HG02588 (cell line): Measurements from ENCODE around the gene XPR1.

Experiments
- ATAC-seq: cut with Tn5 transposase; IDR thresholded peaks from one replicate; pipeline ENCODE4 v1.9.1; 2021; ENCODE audit warnings: mild to moderate bottlenecking, moderate library complexity; ENCODE audit not compliant: unreplicated experiment

Gene XPR1

DNA sequence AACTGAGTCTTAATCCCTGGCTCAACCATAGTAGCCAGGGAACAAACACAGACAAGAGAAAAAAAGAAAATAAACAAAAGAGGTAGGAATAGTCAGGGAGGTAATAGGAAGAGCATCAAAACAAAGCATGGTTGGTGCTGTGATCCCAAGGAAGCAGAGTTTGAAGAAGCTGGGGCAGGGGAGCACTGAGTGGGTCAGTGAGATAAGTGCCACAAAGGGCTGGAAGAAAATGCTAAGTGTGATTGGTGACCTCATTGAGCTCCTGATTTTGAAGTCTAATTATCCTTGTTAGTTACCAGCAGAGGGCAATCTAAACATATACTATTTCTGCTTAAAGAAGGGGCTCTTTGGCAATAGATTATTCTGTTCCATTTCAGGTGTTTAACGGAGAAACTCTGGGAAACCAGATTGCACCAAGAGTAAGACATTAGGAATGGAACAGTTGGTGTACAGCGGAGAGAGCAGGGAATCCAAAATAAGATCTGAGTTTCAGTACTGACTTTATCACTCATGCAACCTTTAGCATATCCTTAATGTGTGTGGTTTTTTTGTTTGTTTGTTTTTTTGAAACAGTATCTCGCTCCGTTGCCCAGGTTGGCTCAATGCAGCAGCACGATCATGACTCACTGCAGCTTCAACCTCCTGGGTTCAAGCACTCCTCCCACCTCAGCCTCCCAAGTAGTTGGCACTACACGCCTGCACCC is 250.1 kb downstream of the XPR1 start:
- no peak for ATAC-seq

DNA sequence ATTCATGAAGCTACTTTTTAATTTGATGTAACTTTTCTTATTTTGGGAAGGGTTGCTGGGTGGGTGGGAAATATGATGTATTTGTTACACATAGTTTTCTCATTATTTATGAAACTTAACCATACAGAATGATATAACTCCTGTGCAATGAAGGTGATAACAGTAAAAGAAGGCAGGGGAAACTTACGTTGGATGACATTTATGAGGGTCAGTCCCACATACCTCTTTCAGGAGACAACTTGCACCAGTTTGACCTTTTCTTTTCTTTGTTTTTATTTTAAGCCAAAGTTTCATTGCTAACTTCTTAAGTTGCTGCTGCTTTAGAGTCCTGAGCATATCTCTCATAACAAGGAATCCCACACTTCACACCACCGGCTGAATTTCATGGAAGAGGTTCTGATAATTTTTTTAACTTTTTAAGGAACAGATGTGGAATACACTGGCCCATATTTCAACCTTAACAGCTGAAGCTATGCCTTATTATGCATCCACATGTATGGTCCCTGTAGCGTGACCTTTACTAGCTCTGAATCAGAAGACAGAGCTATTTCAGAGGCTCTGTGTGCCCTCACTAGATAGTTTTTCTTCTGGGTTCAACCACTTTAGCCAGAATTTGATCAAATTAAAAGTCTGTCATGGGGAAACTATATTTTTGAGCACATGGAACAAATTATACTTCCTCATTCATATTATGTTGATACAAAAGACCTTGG is 252.9 kb downstream of the XPR1 start:
- ATAC-seq = no peak

DNA sequence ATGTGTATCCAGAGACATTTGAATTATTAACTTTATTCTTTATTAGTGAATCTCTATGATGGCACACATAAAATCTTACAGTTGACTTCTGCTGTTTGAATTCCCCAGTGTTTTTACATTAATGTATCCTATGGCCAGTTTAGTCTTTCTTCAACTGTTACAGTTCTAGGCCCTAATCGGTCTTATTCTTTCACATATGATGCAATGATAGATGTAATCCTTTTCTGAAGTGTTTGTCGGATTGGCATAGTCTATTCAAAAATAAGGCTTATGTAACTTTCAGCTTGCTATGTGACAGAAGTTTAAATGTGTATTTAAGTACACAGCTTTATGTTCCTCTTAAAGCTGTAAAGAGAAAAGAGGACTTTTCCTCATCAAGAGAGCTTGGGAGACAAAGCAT is 254.5 kb downstream of the XPR1 start:
- ATAC-seq = no peak

DNA sequence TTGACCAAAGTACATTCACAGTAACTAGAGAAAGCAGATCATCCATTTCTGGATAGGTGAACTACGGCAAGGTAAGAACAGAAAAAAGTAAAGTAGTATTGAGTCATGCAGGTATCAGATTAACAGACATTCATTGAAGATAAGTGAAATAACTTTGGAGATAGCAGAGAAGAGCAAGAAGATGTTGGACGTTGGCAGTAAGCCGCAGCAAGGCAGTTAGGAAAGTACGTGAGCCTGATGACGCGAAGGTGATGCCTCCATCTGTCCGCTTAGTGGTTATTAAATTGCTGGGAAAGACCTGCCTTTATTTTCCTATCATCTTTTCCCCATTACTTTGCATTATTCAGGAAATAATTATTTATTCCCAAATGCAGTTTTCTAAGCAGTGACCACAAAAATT is 256.0 kb downstream of the XPR1 start:
- ATAC-seq = no peak

DNA sequence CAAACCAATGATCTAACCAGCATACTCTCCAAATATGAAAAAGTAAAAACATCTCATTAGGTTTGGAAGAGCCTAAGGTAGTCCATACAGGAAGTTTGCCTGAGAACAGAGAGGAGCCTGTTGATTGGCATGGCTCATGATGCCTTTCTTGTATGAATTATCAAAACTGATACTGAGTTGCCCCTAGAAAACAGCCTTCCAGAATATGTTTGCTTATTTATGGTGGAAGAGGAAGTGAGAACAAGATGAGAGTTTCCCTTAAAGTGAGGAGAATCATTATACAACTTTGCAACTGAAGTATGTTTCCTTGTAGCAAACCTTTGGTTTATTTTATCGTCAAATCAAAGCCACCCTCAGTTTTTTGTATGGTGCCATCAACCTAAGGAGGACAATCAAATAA is 257.0 kb downstream of the XPR1 start:
- peak; percentile 82 for ATAC-seq

DNA sequence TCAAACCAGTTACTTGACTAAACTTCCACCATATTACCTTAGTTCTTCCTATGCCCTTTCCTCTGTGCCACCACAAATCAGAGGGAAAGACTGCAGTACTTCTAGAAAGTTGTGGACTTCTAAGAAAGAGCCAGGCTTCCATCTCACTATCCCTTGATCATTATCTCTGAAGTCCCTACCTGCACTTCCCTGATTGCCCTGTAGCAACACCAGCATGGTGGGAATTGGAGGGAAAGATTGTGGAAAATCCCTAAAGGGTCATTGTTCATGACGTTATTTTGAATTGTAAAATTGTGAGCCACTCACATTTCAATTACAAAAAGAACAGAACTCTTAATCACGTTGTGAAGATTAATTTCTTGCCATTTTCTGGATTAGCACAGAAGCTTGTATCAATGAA is 257.5 kb downstream of the XPR1 start:
- ATAC-seq = peak; percentile 13

DNA sequence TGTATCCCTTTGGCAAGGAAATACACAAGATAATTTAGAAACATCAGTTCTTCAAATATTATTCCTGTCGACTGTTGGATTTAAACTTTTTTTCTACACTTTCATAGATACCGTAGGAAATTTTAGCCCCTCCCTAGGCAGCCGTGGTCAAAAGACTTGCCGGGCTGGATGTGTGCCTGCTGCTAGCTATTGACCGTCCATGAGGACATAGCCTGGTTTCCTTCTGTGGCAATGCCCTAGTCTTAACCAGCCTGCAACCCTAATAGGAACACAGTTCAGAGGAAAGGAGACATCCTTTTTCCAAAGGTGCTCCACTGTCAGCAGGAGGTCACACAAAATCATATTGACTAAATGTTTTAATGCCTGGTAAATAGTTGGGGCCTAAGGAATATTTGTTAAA is 260.4 kb downstream of the XPR1 start:
- ATAC-seq = no peak

DNA sequence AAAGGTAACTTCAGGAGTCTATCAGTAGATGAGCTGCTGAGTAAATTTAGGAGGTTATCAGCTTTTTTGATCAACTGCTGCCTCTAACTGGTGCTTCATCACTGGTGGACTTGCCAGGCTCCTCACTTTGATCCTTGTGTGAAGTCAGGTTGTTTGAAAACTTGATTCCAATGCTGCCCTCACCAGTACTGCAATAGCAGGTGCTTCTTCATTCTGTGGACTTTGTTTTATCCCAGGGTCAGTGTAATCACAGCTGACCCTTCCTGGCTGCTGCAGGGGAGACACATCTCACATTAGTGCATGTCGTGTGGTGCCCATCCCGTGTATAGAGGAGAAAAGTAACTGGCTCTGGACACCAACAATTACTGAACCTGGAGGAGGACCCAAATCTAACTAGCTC is 260.9 kb downstream of the XPR1 start:
- ATAC-seq = no peak

DNA sequence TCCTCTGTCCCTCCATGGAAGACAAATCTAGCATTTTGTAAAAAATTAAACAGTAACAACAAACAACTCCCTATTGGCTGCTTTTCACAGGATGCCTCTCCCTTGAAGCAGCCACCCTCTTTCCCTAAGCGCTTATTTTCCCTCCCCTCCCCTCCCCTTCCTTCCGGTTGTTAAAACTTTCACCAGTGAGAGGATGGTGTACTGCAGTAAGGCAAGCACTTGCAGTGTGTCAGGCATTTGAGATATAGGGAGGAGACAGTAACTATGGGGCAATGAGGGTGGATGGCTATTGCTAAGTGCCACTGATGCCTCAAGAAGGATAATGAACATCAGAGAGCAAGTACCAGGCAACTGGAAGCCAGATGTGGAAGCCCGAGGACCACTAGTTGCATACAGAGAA is 261.8 kb downstream of the XPR1 start:
- ATAC-seq = no peak

DNA sequence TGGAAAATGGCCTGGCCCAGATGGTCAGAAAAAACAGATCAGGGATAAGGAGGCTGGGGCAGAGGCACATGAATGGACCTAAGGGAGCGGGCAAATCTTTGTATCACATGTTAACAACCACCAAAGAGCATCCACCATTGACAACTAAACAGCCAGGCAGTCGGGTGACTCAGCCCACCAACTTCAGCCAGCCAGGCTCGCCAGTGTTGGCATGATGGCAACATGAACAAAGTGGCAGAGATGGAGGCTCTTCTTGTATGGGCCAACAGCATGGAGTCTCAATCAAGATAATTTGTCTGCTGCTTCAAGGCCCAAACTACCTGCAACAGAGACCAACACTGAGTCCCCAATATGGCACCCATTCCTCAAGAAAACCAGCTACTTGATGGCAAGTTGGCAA is 264.3 kb downstream of the XPR1 start:
- no peak for ATAC-seq

DNA sequence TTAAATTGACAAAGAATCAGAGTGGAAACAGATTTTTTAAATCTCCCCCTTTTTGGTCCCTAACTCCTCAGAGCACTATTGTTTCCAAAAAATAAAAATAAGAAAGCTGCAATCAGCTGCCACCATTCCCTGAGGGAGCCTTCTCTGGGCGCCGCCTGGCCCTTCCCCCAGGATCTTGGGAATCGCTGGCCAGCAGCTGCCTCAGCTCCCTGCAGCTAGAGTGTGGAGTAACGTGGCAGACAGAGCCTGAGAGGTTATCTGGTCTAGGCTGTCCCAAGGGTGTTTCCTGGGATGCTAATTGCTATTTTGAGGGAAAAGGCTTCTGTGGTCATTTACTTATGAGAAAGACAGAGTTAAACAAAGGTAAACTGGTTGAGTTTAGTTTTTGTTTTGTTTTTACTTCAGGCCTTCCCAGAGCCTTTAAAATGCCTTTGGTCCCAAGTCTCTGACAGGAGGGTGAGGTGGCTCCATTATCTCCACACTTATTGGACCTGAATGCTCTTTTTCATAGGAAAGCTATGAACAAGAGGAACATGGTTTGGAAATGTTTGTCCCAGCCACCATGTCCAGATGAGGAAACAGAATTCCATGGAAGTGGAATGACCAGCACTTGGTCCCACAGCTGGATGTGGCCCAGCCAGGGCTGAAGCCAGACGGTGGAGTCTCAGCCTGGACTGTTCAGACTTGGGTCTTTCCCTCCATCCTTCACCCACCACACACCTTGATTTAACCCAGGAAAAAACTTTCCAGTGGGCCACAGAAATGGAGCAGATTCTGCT is 266.8 kb downstream of the XPR1 start:
- no peak for ATAC-seq

DNA sequence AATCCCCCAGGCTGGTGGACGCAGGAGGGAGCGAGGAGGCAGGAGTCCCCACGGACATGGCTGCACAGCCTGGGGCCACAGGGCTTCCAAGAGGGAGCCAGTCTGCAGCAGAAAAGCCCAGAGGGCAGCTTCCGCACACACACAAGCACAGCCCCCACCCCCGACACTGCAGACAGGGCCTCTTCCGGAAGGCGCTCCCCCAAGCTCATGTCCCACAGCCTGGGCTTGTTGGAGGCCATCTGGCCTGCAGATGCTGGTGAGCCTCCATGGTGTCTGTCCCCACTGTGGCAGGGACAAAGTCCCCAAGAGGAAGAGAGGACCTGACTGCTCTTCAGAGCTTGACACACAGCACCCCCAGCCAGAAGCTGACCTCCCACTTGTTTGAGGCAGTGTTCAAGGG is 267.4 kb downstream of the XPR1 start:
- no peak for ATAC-seq

DNA sequence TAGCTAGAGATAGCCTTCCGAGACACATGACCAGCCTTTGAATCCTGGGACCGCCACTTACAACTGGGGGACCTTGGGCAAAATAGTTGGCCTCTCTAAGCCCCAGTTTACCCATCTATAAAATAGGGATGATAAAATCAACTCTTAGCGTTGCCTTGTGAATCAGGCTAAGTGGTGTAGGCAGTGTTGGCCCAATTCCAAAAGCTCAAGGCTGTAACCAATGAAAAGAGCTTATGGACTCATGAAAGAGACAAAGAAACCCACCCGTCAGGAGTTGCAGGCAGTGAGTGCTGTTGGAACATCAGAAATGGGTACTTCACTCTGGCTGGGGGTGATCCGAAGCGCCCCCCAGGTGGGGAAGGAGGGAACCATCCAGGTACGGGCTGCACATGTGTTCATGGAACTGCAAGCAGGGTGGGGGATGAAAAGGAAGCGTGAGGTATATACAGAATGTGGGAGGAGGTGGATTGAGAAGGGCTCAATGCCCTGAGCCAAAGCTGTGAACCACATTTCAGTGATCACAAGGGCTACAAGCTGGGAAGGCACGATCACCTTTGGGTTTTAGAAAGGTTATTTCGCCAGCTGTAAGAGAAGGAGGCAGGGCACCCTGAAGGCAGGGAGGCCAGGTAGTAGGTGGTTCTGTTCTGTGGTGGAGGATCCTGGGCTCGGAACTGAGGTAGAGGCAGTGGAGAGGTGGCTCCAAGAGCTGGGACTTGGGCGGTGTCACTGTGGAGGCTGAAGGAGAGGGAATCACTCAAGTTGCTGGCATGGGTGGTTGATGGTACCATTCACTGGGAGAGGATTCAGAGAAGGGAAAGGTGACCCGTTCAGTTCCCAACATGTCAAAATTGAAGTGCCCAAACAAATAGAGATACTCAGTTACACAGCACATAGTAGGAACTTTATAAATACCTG is 269.5 kb downstream of the XPR1 start:
- no peak for ATAC-seq

DNA sequence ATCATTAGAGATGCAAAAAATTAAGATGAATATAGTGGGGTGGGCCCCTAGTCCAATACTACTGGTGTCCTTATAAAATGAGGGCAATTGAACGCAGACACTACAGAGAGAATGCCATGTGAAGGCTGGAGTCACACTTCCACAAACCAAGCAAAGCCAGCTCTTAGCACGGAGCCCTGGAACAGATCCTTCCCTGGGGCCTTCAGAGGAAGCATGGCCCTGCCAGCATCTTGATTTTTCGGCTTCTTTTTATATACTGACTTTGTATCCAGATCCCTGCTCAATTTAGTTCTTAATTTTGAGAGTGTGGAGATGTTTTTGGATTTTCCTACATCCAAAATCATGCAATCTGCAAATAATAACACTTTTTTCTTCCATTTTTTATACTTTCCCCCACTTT is 270.7 kb downstream of the XPR1 start:
- no peak for ATAC-seq

DNA sequence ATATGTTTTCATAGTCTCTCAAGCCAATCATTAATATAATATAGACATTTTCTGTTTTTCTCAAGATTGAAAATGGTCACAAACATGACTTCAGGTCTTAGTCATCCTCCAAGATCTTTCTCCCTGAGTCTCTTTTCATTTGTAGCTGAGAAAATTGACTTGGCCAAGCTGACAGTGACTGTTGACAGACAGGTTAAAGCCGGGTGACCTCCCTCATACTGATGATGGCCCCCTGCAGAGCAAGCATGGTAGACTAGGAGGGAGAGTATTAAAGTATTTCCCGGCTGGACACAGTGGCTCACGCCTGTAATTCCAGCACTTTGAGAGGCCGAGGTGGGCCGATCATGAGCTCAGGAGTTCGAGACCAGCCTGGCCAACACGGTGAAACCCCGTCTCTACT is 274.1 kb downstream of the XPR1 start:
- ATAC-seq = no peak

DNA sequence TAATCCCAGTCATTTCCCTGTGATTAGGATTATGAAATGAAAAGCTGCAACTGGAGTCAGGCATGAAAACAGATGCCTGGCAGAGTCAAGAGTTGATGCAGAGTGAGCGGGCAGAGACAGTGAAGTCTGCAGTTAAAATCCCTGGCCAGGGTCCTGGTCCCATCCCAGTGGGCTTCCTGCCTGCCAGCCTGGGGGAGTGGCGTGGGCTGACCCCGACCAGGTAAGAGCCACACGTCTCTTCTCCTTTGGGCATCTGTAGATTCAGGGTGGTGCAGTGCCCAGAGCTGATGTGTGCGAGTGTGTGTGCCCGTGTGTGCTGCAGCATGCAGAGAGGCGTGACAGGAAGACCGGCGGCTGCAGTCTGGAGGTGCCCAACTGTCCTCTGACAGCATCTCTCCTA is 274.7 kb downstream of the XPR1 start:
- no peak for ATAC-seq

DNA sequence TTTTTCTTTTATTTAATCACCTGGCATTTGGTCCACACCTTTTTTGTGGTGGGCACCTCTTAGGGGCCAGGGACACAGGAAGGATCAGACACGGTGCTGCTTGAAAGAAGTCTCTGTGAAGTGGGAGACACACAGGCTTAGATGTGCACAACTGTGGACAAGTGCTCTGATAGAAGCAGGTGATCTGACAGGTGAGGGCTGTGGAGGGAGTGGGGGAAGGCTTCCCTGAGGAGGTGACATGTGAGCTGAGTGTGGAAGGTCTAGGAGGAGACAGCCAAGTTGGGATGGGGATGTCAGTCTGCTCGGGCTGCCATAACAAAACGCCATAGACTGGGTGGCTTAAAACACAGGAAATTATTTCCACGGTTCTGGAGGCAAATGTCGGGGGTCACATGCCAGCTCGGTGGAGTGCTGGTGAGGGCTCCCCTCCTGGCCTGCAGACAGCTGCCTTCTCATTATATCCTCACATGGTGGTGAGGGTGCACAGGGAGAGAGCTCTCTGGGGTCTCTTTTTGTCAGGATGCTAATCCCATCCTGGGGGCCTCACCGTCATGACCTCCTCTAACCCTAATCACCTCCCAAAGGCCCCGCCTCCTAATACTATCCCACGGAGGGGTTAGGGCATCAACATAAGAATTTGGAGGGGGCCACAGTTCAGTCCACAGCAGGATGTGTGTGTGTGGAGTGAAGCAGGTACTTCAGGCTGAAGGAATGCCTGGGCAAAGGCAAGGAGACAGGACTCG is 275.7 kb downstream of the XPR1 start:
- ATAC-seq = no peak

DNA sequence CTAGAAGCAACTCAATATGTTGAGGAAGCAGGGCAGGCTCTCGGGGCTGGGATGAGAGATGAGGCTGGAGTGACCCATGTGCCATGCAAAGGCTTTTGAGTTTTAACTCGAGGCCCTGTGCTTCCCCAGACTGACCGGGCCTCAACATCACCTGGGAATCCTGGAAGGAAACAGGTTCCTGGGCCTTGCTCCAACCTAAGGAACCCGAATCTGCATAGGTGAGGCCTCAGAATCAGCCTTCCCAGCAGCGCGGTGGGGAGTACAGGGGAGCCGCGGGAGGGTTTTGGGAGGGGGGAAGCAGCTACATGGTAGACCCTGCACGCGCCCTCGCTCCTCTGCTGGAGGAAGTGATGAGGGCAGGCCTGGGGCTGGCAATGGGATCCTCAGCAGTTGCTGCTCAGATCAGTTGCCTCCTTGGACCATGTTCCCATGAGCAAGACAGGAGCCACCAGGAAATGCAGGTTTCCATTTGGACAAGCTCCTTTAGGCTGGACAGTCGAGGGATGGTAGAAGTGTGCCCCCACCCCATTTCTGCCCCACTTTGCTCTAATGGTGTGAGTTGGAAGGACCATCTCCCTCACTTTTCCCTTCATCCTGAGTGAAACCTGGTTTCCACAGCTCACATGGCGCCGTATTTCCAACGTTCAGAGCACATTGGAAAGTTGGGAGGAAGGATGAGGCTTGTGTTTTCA is 276.4 kb downstream of the XPR1 start:
- ATAC-seq = no peak

DNA sequence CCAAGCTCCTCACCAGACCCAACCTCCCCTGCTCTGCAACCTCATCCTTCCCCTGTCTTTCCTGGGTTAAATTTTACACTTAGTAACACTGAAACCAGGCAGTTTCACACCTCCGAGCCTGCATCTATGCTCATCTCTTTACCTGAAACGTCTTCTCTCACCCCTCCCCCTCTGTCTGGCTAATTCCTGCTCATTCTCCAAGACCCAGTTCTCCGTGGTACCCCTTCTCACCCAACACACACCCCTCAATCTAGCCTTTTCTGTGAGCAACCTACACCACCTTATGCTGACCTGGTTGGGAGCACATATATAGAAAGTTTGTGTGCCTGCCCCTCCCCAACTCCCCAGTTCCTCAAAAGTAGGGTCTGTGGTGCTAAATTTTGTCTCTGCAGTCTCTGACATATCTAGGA is 277.2 kb downstream of the XPR1 start:
- ATAC-seq = peak; percentile 27
